ENCODE results near the gene CABYR.

GRCh38 chr18:24118750-24119577 is 19.9 kb upstream of the CABYR start:
- TF ChIP-seq CTCF (IDR thresholded peaks at IDR 0.05), result peak; percentile 87
- TF ChIP-seq ZFX (IDR thresholded peaks at IDR 0.05; ENCODE audit: borderline replicate concordance), result no peak

Data from 22Rv1 (cell line).